CD4-positive, alpha-beta memory T cell (primary cell): ENCODE measurements around the gene PTCRA. TPM values are rescaled to one million over a fixed set of nuclear protein-coding genes. Genes with fewer than 3 reads are reported as not detected.
"Not testable (repeated sequence)": the region's sequence is repeated elsewhere in the genome, so short reads cannot be mapped to it uniquely, and the experiment has no call there.

ENCODE experiments used
- CTCF ChIA-PET: fragments of 350-600 bp; sonication (Branson Sonifier 250); formaldehyde crosslinking; loops from one replicate; lab custom pipeline; 2021; ENCODE audit warnings: inconsistent platforms; ENCODE audit not compliant: partially characterized antibody; lab: Charles Lee
- POLR2A ChIA-PET: fragments of 350-600 bp; sonication (Branson Sonifier 250); formaldehyde crosslinking; loops from one replicate; lab custom pipeline; 2021; ENCODE audit not compliant: partially characterized antibody; lab: Charles Lee
- DNase-seq, 5 donors: peaks; one replicate each; pipeline versions ENCODE4 v3.0.0 to v3.0.0-alpha.2; 2020 to 2022; ENCODE audit warnings: mixed read lengths in 1 of 5
- H3K27ac ChIP-seq: one replicate; pipeline ENCODE4 v1.7.0; 2013; ENCODE audit warnings: low read depth, low read length
- H3K27me3 ChIP-seq: 2 replicates; pipeline ENCODE4 v1.7.0; 2013; ENCODE audit warnings: mild to moderate bottlenecking, low read length, moderate library complexity; ENCODE audit not compliant: insufficient read depth
- H3K36me3 ChIP-seq: 2 replicates; pipeline ENCODE4 v1.7.0; 2013; ENCODE audit warnings: mild to moderate bottlenecking, low read length, moderate library complexity; ENCODE audit not compliant: insufficient read depth
- H3K4me1 ChIP-seq: 2 replicates; pipeline ENCODE4 v1.7.0; 2013; ENCODE audit warnings: mild to moderate bottlenecking, low read length, moderate library complexity; ENCODE audit not compliant: insufficient read depth
- H3K4me3 ChIP-seq, 2 donors: one replicate each; pipeline ENCODE4 v1.7.0; 2013; ENCODE audit warnings: low read length in 2 of 2, mild to moderate bottlenecking in 1 of 2
- H3K9me3 ChIP-seq, 2 donors: one replicate each; pipeline ENCODE4 v1.7.0; 2013; ENCODE audit warnings: low read length in 2 of 2, control low read depth in 1 of 2; ENCODE audit not compliant: control insufficient read depth in 1 of 2
- H3K27ac Mint-ChIP-seq, 7 donors: one replicate each; pipeline ENCODE4 v1.8.0; 2020 to 2021; ENCODE audit warnings: mixed read lengths in 7 of 7, mild to moderate bottlenecking in 6 of 7, inconsistent platforms in 3 of 7, moderate library complexity in 3 of 7
- H3K27me3 Mint-ChIP-seq, 2 donors: one replicate each; pipeline ENCODE4 v1.8.0; 2020 to 2021; ENCODE audit warnings: mixed read lengths in 2 of 2
- H3K36me3 Mint-ChIP-seq, 2 donors: one replicate each; pipeline ENCODE4 v1.8.0; 2020 to 2021; ENCODE audit warnings: mixed read lengths in 2 of 2, inconsistent platforms in 1 of 2, mild to moderate bottlenecking in 1 of 2
- H3K4me1 Mint-ChIP-seq, 4 donors: one replicate each; pipeline ENCODE4 v1.8.0; 2020 to 2021; ENCODE audit warnings: mixed read lengths in 4 of 4, mild to moderate bottlenecking in 1 of 4
- H3K4me3 Mint-ChIP-seq, 8 donors: one replicate each; pipeline ENCODE4 v1.8.0; 2020 to 2021; ENCODE audit warnings: mixed read lengths in 8 of 8, mild to moderate bottlenecking in 7 of 8, moderate library complexity in 6 of 8, inconsistent platforms in 3 of 8
- H3K9me3 Mint-ChIP-seq, 8 donors: one replicate each; pipeline ENCODE4 v1.8.0; 2020 to 2021; ENCODE audit warnings: mixed read lengths in 8 of 8, mild to moderate bottlenecking in 5 of 8, inconsistent platforms in 3 of 8, moderate library complexity in 1 of 8
- intact Hi-C: fragments of 100-400 bp; cut with micrococcal nuclease; formaldehyde crosslinking; loops from one replicate; pipeline ENCODE4 v1.15.1; 2023
- polyA plus RNA-seq, 2 donors: library from polyadenylated mRNA; unstranded; fragments of 300-500 nt; fragmentation: Illumina TruSeq; gene quantifications; one replicate each; pipeline ENCODE4 v1.2.3, GENCODE V29; 2021
- total RNA-seq, 2 experiments: library from RNA; stranded (reverse); gene quantifications; one replicate each; pipeline ENCODE4 v1.2.3, GENCODE V29; 2021

The PTCRA gene
- total and polyA plus RNA-seq, 4 experiments from 2014 or later = not detected

GRCh38 chr6:42954405-42954804 lies 38.6 kb downstream of the PTCRA start:
- H3K36me3 Mint-ChIP-seq, intact Hi-C loops, H3K27me3 Mint-ChIP-seq, H3K27me3 ChIP-seq, H3K4me1 Mint-ChIP-seq, H3K4me3 Mint-ChIP-seq, CTCF ChIA-PET, H3K4me1 ChIP-seq, H3K27ac Mint-ChIP-seq, H3K4me3 ChIP-seq, H3K9me3 Mint-ChIP-seq, H3K9me3 ChIP-seq, H3K36me3 ChIP-seq, DNase-seq, H3K27ac ChIP-seq: not testable (repeated sequence)
- POLR2A ChIA-PET = interaction anchor here (0.8 kb wide), 1 partner anchor 25 kb away, joined by 3 read pairs; no protein-coding TSS in a partner anchor

- peaks cover 11% of the 10 kb centered on the region for H3K4me1 ChIP-seq
- Mint-ChIP-seq H3K27ac (no peak overlapping the region), H3K4me1 (peaks cover 7 to 25% (median 11%) of the 10 kb centered on the region in 4 donors), H3K27me3 (no peaks in the 10 kb centered on the region), H3K9me3 (no peaks in the 10 kb centered on the region), H3K4me3 (no peak overlapping the region), H3K36me3 (peaks cover 4 to 10% of the 10 kb centered on the region in 2 donors)
- H3K27ac ChIP-seq = no peak overlapping the region
- no peaks in the 10 kb centered on the region for H3K36me3 ChIP-seq
- no peaks in the 10 kb centered on the region for H3K9me3 ChIP-seq
- CTCF ChIA-PET = no interaction called here
- DNase-seq = no peak
- no peaks in the 10 kb centered on the region for H3K27me3 ChIP-seq
- intact Hi-C loops = no loop called here
- H3K4me3 ChIP-seq = no peak overlapping the region
- POLR2A ChIA-PET = no interaction called here
Measured at GRCh38 chr6:42958125-42958524, 42.3 kb downstream of the PTCRA start.

GRCh38 chr6:42959917-42960242 lies 44.0 kb downstream of the PTCRA start:
- POLR2A ChIA-PET = interaction anchor here (0.9 to 2.3 kb wide), 6 partner anchors 11 to 99 kb away, joined by 3 to 10 read pairs (median 4); partner anchors contain the start of genes KLC4, MRPL2 and PEX6

GRCh38 chr6:42960243-42961019 lies 44.6 kb downstream of the PTCRA start, which contains the start of gene GNMT:
GNMT (plus strand) TSS chr6:42960754; CDS start chr6:42960768, 14 bp downstream.
- Histone ChIP-seq H3K9me3 (no peaks in the 10 kb centered on the region), H3K4me3 (peak within 1 kb of the TSS in 1 of 2 donors; percentile 40), H3K4me1 (peaks cover 11% of the 10 kb centered on the region), H3K27me3 (no peaks in the 10 kb centered on the region), H3K36me3 (peaks cover 7% of the 10 kb centered on the region), H3K27ac (no peak within 1 kb of the TSS)
- Mint-ChIP-seq H3K4me1 (peaks cover 7 to 25% (median 11%) of the 10 kb centered on the region in 4 donors), H3K27ac (peak within 1 kb of the TSS in 3 of 7 donors; percentile 41 to 63 (median 57)), H3K4me3 (peak within 1 kb of the TSS; percentile 25 to 84 (median 74)), H3K27me3 (no peaks in the 10 kb centered on the region), H3K36me3 (peaks cover 14 to 20% of the 10 kb centered on the region in 2 donors), H3K9me3 (no peaks in the 10 kb centered on the region)
- POLR2A ChIA-PET = interaction anchor here (0.9 to 2.3 kb wide), 6 partner anchors 11 to 99 kb away, joined by 3 to 10 read pairs (median 4); partner anchors contain the start of genes KLC4, MRPL2 and PEX6
- peak; percentile 19 to 53 (median 31) for DNase-seq
- CTCF ChIA-PET = interaction anchor here (1.2 to 1.4 kb wide), 2 partner anchors 99 to 299 kb away, joined by 3 read pairs; partner anchors contain the start of genes KLC4 and MRPL2
- intact Hi-C loops = loop anchor here (1.0 to 5.0 kb wide), 2 partner anchors 24 to 33 kb away; partner anchors contain the start of genes CNPY3 and PPP2R5D

More at GRCh38 chr6:42959917-42960242, 44.0 kb downstream of the PTCRA start:
- Mint-ChIP-seq H3K9me3 (no peaks in the 10 kb centered on the region), H3K27ac (peak overlapping the region in 1 of 7 donors; percentile 57), H3K4me1 (peaks cover 7 to 25% (median 11%) of the 10 kb centered on the region in 4 donors), H3K27me3 (no peaks in the 10 kb centered on the region), H3K36me3 (peaks cover 9 to 19% of the 10 kb centered on the region in 2 donors), H3K4me3 (peak overlapping the region; percentile 25 to 84 (median 74))
- CTCF ChIA-PET = no interaction called here
- intact Hi-C loops = loop anchor here (1.0 to 5.0 kb wide), 2 partner anchors 24 to 33 kb away; partner anchors contain the start of genes CNPY3 and PPP2R5D
- DNase-seq = no peak
- Histone ChIP-seq H3K27ac (no peak overlapping the region), H3K4me3 (no peak overlapping the region), H3K4me1 (peaks cover 11% of the 10 kb centered on the region), H3K9me3 (no peaks in the 10 kb centered on the region), H3K36me3 (peaks cover 7% of the 10 kb centered on the region), H3K27me3 (no peaks in the 10 kb centered on the region)

- Mint-ChIP-seq H3K4me3 (peak overlapping the region; percentile 25 to 84 (median 74)), H3K9me3 (no peaks in the 10 kb centered on the region), H3K27ac (no peak overlapping the region), H3K27me3 (no peaks in the 10 kb centered on the region), H3K4me1 (peaks cover 7 to 25% (median 11%) of the 10 kb centered on the region in 4 donors), H3K36me3 (peaks cover 21 to 23% of the 10 kb centered on the region in 2 donors)
- Histone ChIP-seq H3K9me3 (no peaks in the 10 kb centered on the region), H3K4me1 (peaks cover 11% of the 10 kb centered on the region), H3K36me3 (peaks cover 7% of the 10 kb centered on the region), H3K27me3 (no peaks in the 10 kb centered on the region), H3K4me3 (peak overlapping the region in 1 of 2 donors; percentile 40), H3K27ac (no peak overlapping the region)
- ChIA-PET CTCF (interaction anchor here (1.2 to 1.4 kb wide), 2 partner anchors 98 to 299 kb away, joined by 3 read pairs; partner anchors contain the start of genes KLC4 and MRPL2), POLR2A (interaction anchor here (0.6 to 2.3 kb wide), 5 partner anchors 18 to 98 kb away, joined by 3 to 10 read pairs (median 3); partner anchors contain the start of genes CNPY3, KLC4, MRPL2 and PEX6)
- intact Hi-C loops = loop anchor here (5.0 kb wide), 1 partner anchor 34 kb away; the partner anchor contains the start of gene CNPY3
- no peak for DNase-seq
Measured at GRCh38 chr6:42961020-42961470, 45.2 kb downstream of the PTCRA start.

- CTCF ChIA-PET = no interaction called here
- Mint-ChIP-seq H3K4me1 (peaks cover 7 to 25% (median 11%) of the 10 kb centered on the region in 4 donors), H3K9me3 (no peaks in the 10 kb centered on the region), H3K27me3 (no peaks in the 10 kb centered on the region), H3K4me3 (peak overlapping the region in 2 of 8 donors; percentile 46 to 57), H3K27ac (no peak overlapping the region), H3K36me3 (peaks cover 23 to 26% of the 10 kb centered on the region in 2 donors)
- peaks cover 7% of the 10 kb centered on the region for H3K36me3 ChIP-seq
- POLR2A ChIA-PET = interaction anchor here (1.6 kb wide), 1 partner anchor 33 kb away, joined by 3 read pairs; the partner anchor contains the start of gene CNPY3
- H3K9me3 ChIP-seq = no peaks in the 10 kb centered on the region
- peaks cover 11% of the 10 kb centered on the region for H3K4me1 ChIP-seq
- no peak for DNase-seq
- no peak overlapping the region for H3K27ac ChIP-seq
- intact Hi-C loops = loop anchor here (5.0 kb wide), 1 partner anchor 35 kb away; the partner anchor contains the start of gene CNPY3
- H3K4me3 ChIP-seq = no peak overlapping the region
- no peaks in the 10 kb centered on the region for H3K27me3 ChIP-seq
Measured at GRCh38 chr6:42962096-42962495, 46.2 kb downstream of the PTCRA start.
